SK-N-MC (cell line): ENCODE results near the gene HOXC4.

Experiments
- EZH2 ChIP-seq: fragments of 200-600 bp; sonication (generic); IDR thresholded peaks from one replicate; pipeline ENCODE4 v1.6.1; 2017; ENCODE audit warnings: antibody characterized with exemption
- POLR2AphosphoS5 ChIP-seq: IDR thresholded peaks from 2 replicates; pipeline ENCODE4 v1.6.1; 2012; ENCODE audit warnings: mild to moderate bottlenecking, low read depth, low read length, borderline replicate concordance

DNA sequence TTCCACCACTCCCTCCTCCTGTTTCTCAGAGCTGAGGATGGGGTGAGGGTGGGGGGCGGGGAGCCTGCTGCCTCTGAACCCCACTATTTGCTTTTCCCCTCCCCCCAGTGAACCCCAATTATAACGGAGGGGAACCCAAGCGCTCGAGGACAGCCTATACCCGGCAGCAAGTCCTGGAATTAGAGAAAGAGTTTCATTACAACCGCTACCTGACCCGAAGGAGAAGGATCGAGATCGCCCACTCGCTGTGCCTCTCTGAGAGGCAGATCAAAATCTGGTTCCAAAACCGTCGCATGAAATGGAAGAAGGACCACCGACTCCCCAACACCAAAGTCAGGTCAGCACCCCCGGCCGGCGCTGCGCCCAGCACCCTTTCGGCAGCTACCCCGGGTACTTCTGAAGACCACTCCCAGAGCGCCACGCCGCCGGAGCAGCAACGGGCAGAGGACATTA lies 1.1 kb downstream of the HOXC4 start:
- TF ChIP-seq POLR2AphosphoS5 (no peak), EZH2 (no peak)
